ENCODE data around the gene OTOP3.
A peak's percentile ranks its signal among the peaks of the same experiment; 100 is the strongest.

The OTOP3 gene

GRCh38 chr17:74943808-74944522 is 8.3 kb downstream of the OTOP3 start:
- DNase-seq: no peak

GRCh38 chr17:74945543-74945942 is 9.8 kb downstream of the OTOP3 start:
- DNase-seq: no peak

GRCh38 chr17:74946641-74947040 is 10.9 kb downstream of the OTOP3 start:
- DNase-seq: no peak

GRCh38 chr17:74947041-74947754 is 11.5 kb downstream of the OTOP3 start:
- DNase-seq: no peak

- DNase-seq: no peak
These were observed 13.9 kb downstream of the OTOP3 start for GRCh38 chr17:74949455-74950115.

GRCh38 chr17:74950207-74950606 is 14.5 kb downstream of the OTOP3 start:
- no peak for DNase-seq

GRCh38 chr17:74951065-74951464 is 15.4 kb downstream of the OTOP3 start:
- no peak for DNase-seq

- DNase-seq: no peak
These were observed 16.2 kb downstream of the OTOP3 start for GRCh38 chr17:74951680-74952421.

- DNase-seq: no peak
These were observed 16.9 kb downstream of the OTOP3 start for GRCh38 chr17:74952431-74953133.

GRCh38 chr17:74953134-74953687 is 17.5 kb downstream of the OTOP3 start:
- DNase-seq: no peak

- DNase-seq: no peak
These were observed 18.4 kb downstream of the OTOP3 start for GRCh38 chr17:74954115-74954514.

GRCh38 chr17:74954665-74955421 is 19.1 kb downstream of the OTOP3 start:
- no peak for DNase-seq

GRCh38 chr17:74956093-74956492 is 20.4 kb downstream of the OTOP3 start:
- no peak for DNase-seq

- peak; percentile 62 for DNase-seq
These were observed 22.4 kb downstream of the OTOP3 start for GRCh38 chr17:74957935-74958740.

- no peak for DNase-seq
These were observed 24.3 kb downstream of the OTOP3 start for GRCh38 chr17:74959826-74960515.

- peak; percentile 18 for DNase-seq
These were observed 25.1 kb downstream of the OTOP3 start for GRCh38 chr17:74960570-74961342.

GRCh38 chr17:74961657-74962350 is 26.1 kb downstream of the OTOP3 start:
- peak; percentile 70 for DNase-seq

- no peak for DNase-seq
These were observed 27.1 kb downstream of the OTOP3 start for GRCh38 chr17:74962622-74963394.

Data from activated effector memory CD4-positive, alpha-beta T cell treated with Interleukin-2 at 50 U/mL for 16 hours (primary cell).